Activated B cell treated with CpG ODN at 0.5 μM for 24 hours (primary cell): ENCODE data around the gene POLK. TPM values are rescaled to one million over a fixed set of nuclear protein-coding genes. Genes with fewer than 3 reads are reported as not detected.
A peak's percentile ranks its signal among the peaks of the same experiment; 100 is the strongest.
"Not testable (repeated sequence)": the region's sequence is repeated elsewhere in the genome, so short reads cannot be mapped to it uniquely, and the experiment has no call there.

ENCODE experiments used
- ATAC-seq: fragments of 200-7000 bp; cut with Tn5 transposase; one replicate; pipeline ENCODE4 v1.10.0; 2021; ENCODE audit warnings: low read depth, mild to moderate bottlenecking, moderate library complexity
- CTCF ChIA-PET: fragments of 350-600 bp; sonication (Branson Sonifier 250); formaldehyde crosslinking; loops from one replicate; lab custom pipeline; 2021; ENCODE audit warnings: antibody characterized with exemption; lab: Charles Lee
- POLR2A ChIA-PET: fragments of 350-600 bp; sonication (Branson Sonifier 250); formaldehyde crosslinking; loops from one replicate; lab custom pipeline; 2021; ENCODE audit warnings: antibody characterized with exemption; lab: Charles Lee
- DNase-seq: peaks from one replicate; pipeline ENCODE4 v3.0.0; 2022
- H3K27ac Mint-ChIP-seq: one replicate; pipeline ENCODE4 v1.8.0; 2020; ENCODE audit warnings: mixed read lengths
- H3K27me3 Mint-ChIP-seq: one replicate; pipeline ENCODE4 v1.8.0; 2021; ENCODE audit warnings: mixed read lengths
- H3K36me3 Mint-ChIP-seq: one replicate; pipeline ENCODE4 v1.8.0; 2021; ENCODE audit warnings: low read depth, mixed read lengths
- H3K4me1 Mint-ChIP-seq: one replicate; pipeline ENCODE4 v1.8.0; 2021; ENCODE audit warnings: mixed read lengths
- H3K4me3 Mint-ChIP-seq: one replicate; pipeline ENCODE4 v1.8.0; 2020; ENCODE audit warnings: mild to moderate bottlenecking, mixed read lengths
- H3K9me3 Mint-ChIP-seq: one replicate; pipeline ENCODE4 v1.8.0; 2020; ENCODE audit warnings: mixed read lengths
- intact Hi-C: fragments of 100-400 bp; cut with micrococcal nuclease; formaldehyde crosslinking; loops from one replicate; pipeline ENCODE4 v1.15.1; 2024
- total RNA-seq: library from RNA; stranded (reverse); gene quantifications from 2 replicates; pipeline ENCODE4 v1.2.3, GENCODE V29; 2022
- TF ChIP-seq, protein P1 (sequence below): fragments of 200-600 bp; IDR thresholded peaks from one replicate; pipeline ENCODE4 v1.8.0; 2022; ENCODE audit warnings: antibody characterized with exemption, mild to moderate bottlenecking

Gene POLK
- total RNA-seq, 1 donor from 2014 or later, result 34.0 TPM

DNA sequence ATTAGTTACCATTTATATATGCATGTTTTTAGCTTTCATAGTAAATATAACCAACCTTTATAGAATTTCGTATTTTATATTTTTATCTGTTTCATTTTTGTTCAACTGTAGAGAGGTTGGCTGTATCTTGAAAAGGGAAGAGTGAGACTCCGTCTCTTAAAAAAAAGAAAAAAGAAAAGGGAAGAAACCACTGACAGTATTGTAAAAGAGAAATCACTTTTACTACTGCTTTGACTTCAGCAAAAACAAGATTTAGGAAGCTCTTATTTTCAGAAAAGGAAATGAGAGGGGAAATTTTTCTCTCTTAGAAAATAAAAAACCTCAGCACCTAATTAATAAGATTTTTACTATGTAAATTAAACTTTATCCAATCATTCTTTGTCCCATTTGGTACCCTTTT lies 14.4 kb downstream of the POLK start:
- peak; percentile 51 for ATAC-seq
- intact Hi-C loops, result loop anchor here (2.0 kb wide), 1 partner anchor 23 kb away; no protein-coding TSS in a partner anchor
- POLR2A ChIA-PET, result interaction anchor here (0.6 to 2.9 kb wide), 8 partner anchors 10 to 189 kb away, joined by 3 to 14 read pairs (median 4); partner anchors contain the start of genes CERT1, HMGCR and POLK

DNA sequence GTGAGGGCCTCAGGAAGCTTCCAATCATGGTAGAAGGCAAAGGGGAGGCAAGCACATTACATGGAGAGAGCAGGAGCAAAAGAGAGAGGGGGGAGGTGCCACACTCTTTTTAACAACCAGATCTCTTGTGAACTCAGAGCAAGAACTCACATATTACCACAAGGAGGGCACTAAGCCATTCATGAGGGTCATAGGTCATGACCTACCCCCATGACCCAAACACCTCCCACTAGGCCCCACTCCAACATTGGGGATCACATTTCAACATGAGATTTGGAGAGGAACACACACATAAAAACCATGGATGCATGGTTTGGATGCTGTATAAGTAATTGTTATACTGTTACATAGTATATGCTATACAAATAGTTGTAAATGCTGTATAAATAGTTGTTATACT lies 17.5 kb downstream of the POLK start:
- DNase-seq (no peak), ATAC-seq (no peak)
- H3K36me3 Mint-ChIP-seq, result peaks cover 19% of the 10 kb centered on the region
- H3K4me3 Mint-ChIP-seq, result no peak overlapping the region
- TF ChIP-seq, protein P1, sequence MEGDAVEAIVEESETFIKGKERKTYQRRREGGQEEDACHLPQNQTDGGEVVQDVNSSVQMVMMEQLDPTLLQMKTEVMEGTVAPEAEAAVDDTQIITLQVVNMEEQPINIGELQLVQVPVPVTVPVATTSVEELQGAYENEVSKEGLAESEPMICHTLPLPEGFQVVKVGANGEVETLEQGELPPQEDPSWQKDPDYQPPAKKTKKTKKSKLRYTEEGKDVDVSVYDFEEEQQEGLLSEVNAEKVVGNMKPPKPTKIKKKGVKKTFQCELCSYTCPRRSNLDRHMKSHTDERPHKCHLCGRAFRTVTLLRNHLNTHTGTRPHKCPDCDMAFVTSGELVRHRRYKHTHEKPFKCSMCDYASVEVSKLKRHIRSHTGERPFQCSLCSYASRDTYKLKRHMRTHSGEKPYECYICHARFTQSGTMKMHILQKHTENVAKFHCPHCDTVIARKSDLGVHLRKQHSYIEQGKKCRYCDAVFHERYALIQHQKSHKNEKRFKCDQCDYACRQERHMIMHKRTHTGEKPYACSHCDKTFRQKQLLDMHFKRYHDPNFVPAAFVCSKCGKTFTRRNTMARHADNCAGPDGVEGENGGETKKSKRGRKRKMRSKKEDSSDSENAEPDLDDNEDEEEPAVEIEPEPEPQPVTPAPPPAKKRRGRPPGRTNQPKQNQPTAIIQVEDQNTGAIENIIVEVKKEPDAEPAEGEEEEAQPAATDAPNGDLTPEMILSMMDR, result no peak
- H3K9me3 Mint-ChIP-seq, result peaks cover 8% of the 10 kb centered on the region
- CTCF ChIA-PET, result no interaction called here
- POLR2A ChIA-PET, result no interaction called here
- H3K27me3 Mint-ChIP-seq, result no peaks in the 10 kb centered on the region
- no peak overlapping the region for H3K27ac Mint-ChIP-seq
- H3K4me1 Mint-ChIP-seq, result peaks cover 38% of the 10 kb centered on the region
- intact Hi-C loops, result no loop called here

More for the DNA sequence above, 14.4 kb downstream of the POLK start:
- H3K27me3 Mint-ChIP-seq, result no peaks in the 10 kb centered on the region
- no peak for DNase-seq
- TF ChIP-seq, protein P1, result no peak
- peaks cover 15% of the 10 kb centered on the region for H3K36me3 Mint-ChIP-seq
- H3K4me1 Mint-ChIP-seq, result peaks cover 40% of the 10 kb centered on the region
- H3K4me3 Mint-ChIP-seq, result peak overlapping the region; percentile 73
- peak overlapping the region; percentile 76 for H3K27ac Mint-ChIP-seq
- CTCF ChIA-PET, result interaction anchor here (1.3 kb wide), 1 partner anchor 12 kb away, joined by 3 read pairs; no protein-coding TSS in a partner anchor
- peaks cover 7% of the 10 kb centered on the region for H3K9me3 Mint-ChIP-seq

DNA sequence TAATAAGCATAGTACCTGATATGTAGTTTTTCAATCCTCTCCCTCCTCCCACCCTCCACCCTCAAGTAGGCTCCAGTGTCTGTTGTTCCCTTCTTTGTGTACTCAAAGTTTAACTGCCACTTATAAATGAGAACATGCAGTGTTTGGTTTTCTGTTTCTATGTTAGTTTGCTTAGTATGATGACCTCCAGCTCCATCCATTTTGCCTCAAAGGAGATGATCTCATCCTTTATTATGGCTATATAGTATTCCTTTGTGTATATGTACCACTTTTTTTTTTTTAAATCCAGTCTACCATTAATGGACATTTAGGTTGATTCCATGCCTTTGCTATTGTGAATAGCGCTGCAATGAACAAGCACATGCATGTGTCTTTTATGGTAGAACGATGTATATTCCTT lies 20.5 kb downstream of the POLK start:
- intact Hi-C loops, result no loop called here
- Mint-ChIP-seq H3K4me1 (peaks cover 20% of the 10 kb centered on the region), H3K36me3 (peaks cover 42% of the 10 kb centered on the region), H3K9me3 (peaks cover 20% of the 10 kb centered on the region), H3K4me3 (no peak overlapping the region), H3K27ac (no peak overlapping the region), H3K27me3 (no peaks in the 10 kb centered on the region)
- ATAC-seq, result no peak
- POLR2A ChIA-PET, result no interaction called here
- DNase-seq, result no peak
- CTCF ChIA-PET, result no interaction called here
- TF ChIP-seq, protein P1, result no peak

DNA sequence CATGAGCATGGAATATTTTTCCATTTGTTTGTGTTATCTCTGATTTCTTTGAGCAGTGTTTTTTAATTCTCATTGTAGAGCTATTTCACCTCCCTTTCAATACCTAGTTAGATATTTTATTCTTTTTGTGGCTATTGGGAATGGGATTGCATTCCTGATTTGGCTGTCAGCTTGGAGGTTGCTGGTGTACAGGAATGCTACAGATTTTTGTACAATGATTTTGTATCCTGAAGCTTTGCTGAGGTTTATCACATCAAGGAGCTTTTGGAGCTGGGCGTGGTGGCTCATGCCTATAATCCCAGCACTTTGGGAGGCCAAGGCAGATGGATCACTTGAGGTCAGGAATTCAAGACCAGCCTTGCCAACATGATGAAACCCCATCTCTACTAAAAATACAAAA lies 22.0 kb downstream of the POLK start:
- ATAC-seq, POLR2A ChIA-PET, H3K4me3 Mint-ChIP-seq, DNase-seq, intact Hi-C loops, H3K27ac Mint-ChIP-seq, H3K27me3 Mint-ChIP-seq: not testable (repeated sequence)
- peaks cover 20% of the 10 kb centered on the region for H3K9me3 Mint-ChIP-seq
- CTCF ChIA-PET, result interaction anchor here (1.1 kb wide), 1 partner anchor 25 kb away, joined by 3 read pairs; no protein-coding TSS in a partner anchor
- H3K36me3 Mint-ChIP-seq, result peaks cover 47% of the 10 kb centered on the region
- peaks cover 23% of the 10 kb centered on the region for H3K4me1 Mint-ChIP-seq

DNA sequence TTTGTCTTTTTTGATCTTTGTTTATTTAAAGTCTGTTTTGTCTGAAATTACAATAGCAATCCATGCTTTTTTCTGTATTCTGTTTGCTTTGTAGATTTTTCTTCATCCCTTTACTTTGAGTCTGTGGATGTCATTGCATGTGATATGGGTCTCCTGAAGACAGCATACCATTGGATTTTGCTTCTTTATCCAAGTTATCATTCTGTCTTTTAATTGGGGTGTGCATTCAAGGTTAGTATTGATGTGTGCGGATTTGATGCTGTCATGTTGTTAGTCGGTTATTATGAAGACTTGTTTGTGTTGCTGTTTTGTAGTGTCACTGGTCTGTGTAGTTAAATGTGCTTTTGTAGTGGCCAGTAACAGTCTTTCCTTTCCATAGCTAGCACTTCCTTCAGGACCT lies 23.0 kb downstream of the POLK start:
- no peak overlapping the region for H3K4me3 Mint-ChIP-seq
- TF ChIP-seq, protein P1, result no peak
- ChIA-PET POLR2A (interaction anchor here (0.6 kb wide), 1 partner anchor 104 kb away, joined by 3 read pairs; no protein-coding TSS in a partner anchor), CTCF (no interaction called here)
- peaks cover 50% of the 10 kb centered on the region for H3K36me3 Mint-ChIP-seq
- DNase-seq (no peak), ATAC-seq (no peak)
- intact Hi-C loops, result loop anchor here (1.0 kb wide), 1 partner anchor 9 kb away; no protein-coding TSS in a partner anchor
- H3K9me3 Mint-ChIP-seq, result peaks cover 20% of the 10 kb centered on the region
- no peak overlapping the region for H3K27ac Mint-ChIP-seq
- peaks cover 22% of the 10 kb centered on the region for H3K4me1 Mint-ChIP-seq
- H3K27me3 Mint-ChIP-seq, result no peaks in the 10 kb centered on the region

DNA sequence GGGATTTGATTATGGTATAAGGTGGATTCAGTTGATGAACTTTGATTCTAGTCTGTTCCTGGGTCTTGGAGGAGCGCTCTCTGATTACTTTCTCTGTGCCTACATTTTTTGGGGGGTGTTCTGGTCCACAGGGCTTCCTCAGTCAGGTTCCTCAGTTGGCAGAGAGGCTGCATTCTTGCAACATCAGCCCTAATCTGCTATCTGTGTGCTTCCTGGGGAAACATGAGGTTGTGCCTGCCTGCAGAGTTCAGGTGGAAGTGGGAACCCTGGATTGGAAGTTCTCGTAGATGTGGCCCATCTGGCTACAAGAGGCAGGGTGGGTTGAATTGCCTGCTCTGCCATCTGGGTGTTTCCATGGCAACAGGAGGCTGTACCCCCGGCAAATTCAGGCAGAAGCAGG lies 24.5 kb downstream of the POLK start:
- H3K36me3 Mint-ChIP-seq, result peaks cover 61% of the 10 kb centered on the region
- ChIA-PET CTCF (no interaction called here), POLR2A (no interaction called here)
- H3K27ac Mint-ChIP-seq, result no peak overlapping the region
- DNase-seq (no peak), ATAC-seq (no peak)
- H3K9me3 Mint-ChIP-seq, result peaks cover 20% of the 10 kb centered on the region
- H3K4me3 Mint-ChIP-seq, result no peak overlapping the region
- H3K27me3 Mint-ChIP-seq, result no peaks in the 10 kb centered on the region
- peaks cover 21% of the 10 kb centered on the region for H3K4me1 Mint-ChIP-seq
- intact Hi-C loops, result no loop called here
- TF ChIP-seq, protein P1, result no peak
